Panc1 (cell line): Measurements from ENCODE around the gene ZFP90. TPM values are rescaled to one million over a fixed set of nuclear protein-coding genes. Genes with fewer than 3 reads are reported as not detected.

Experiments used
- ATAC-seq: fragments of 200-7000 bp; cut with Tn5 transposase; 2 replicates; pipeline ENCODE4 v1.9.1; 2020; ENCODE audit warnings: mild to moderate bottlenecking, moderate library complexity
- BruUV-seq: library from RNA; stranded (reverse); fragments of 400-500 nt; replicated peaks from 2 replicates; lab custom pipeline; 2021; lab: Mats Ljungman, UMichigan
- CTCF ChIA-PET: fragments of 300-600 bp; sonication (Branson Sonifier 250); formaldehyde crosslinking; loops from one replicate; lab custom pipeline; 2022; ENCODE audit warnings: antibody characterized with exemption; lab: Charles Lee
- POLR2A ChIA-PET: fragments of 300-600 bp; sonication (Branson Sonifier 250); formaldehyde crosslinking; loops from one replicate; lab custom pipeline; 2022; ENCODE audit warnings: antibody characterized with exemption; lab: Charles Lee
- DNase-seq: peaks from one replicate; pipeline ENCODE4 v3.0.0-alpha.2; 2010; ENCODE audit warnings: low read depth, low spot score
- H3K27ac ChIP-seq: 2 replicates; pipeline ENCODE4 v1.5.1; 2011; ENCODE audit warnings: mild to moderate bottlenecking, low read length, inconsistent platforms
- H3K27me3 ChIP-seq: fragments of 200-500 bp; sonication (Bioruptor generic); 2 replicates; pipeline ENCODE4 v1.6.0; 2014; ENCODE audit warnings: low read length, inconsistent platforms; ENCODE audit not compliant: control insufficient read depth, insufficient read depth
- H3K36me3 ChIP-seq: fragments of 200-500 bp; sonication (Bioruptor generic); 2 replicates; pipeline ENCODE4 v1.5.1; 2014; ENCODE audit warnings: inconsistent platforms, mild to moderate bottlenecking, low read length, moderate library complexity; ENCODE audit not compliant: control insufficient read depth, insufficient read depth
- H3K4me1 ChIP-seq: 2 replicates; pipeline ENCODE4 v1.5.1; 2011; ENCODE audit warnings: inconsistent platforms, mild to moderate bottlenecking, low read length, moderate library complexity; ENCODE audit not compliant: control insufficient read depth, insufficient read depth
- H3K4me3 ChIP-seq, 2 experiments: 2 replicates each; pipeline ENCODE4 v1.5.1; 2011 to 2012; ENCODE audit warnings: low read depth in 2 of 2, low read length in 2 of 2, mild to moderate bottlenecking in 2 of 2, inconsistent platforms in 1 of 2, moderate library complexity in 1 of 2
- H3K9me3 ChIP-seq: fragments of 200-500 bp; sonication (Bioruptor generic); 2 replicates; pipeline ENCODE4 v1.5.1; 2014; ENCODE audit warnings: low read depth, mild to moderate bottlenecking, inconsistent platforms, low read length, moderate library complexity; ENCODE audit not compliant: control insufficient read depth, insufficient read depth
- POLR2AphosphoS5 ChIP-seq: IDR thresholded peaks from 2 replicates; pipeline ENCODE4 v1.6.1; 2012; ENCODE audit warnings: mild to moderate bottlenecking, low read depth, low read length, moderate library complexity
- SIN3A ChIP-seq: IDR thresholded peaks from 2 replicates; pipeline ENCODE4 v1.6.1; 2012; ENCODE audit warnings: low read depth, mild to moderate bottlenecking, low read length, moderate library complexity, borderline replicate concordance; ENCODE audit not compliant: insufficient read depth
- TCF7L2 ChIP-seq: IDR thresholded peaks from 2 replicates; pipeline ENCODE4 v1.6.1; 2011; ENCODE audit warnings: mild to moderate bottlenecking, low read depth, low read length, inconsistent platforms
- in situ Hi-C: cut with HindIII; loops from 2 replicates; pipeline ENCODE4 v1.10.0; 2016; ENCODE audit warnings: low sequenced_read_pairs, low pct_unique_long_range_greater_than_20kb
- intact Hi-C: fragments of 100-400 bp; cut with micrococcal nuclease; formaldehyde crosslinking; loops from one replicate; pipeline ENCODE4 v1.10.0; 2022; ENCODE audit not compliant: unreplicated experiment
- total RNA-seq: library from RNA; stranded (reverse); gene quantifications from one replicate; pipeline ENCODE4 v1.2.1, GENCODE V29; 2021; ENCODE audit not compliant: unreplicated experiment
- TF ChIP-seq, protein P1 (sequence below): fragments of 450-650 bp; IDR thresholded peaks from 2 replicates; pipeline ENCODE4 v1.5.1; 2017; ENCODE audit warnings: mild to moderate bottlenecking
- TF ChIP-seq, protein P2 (sequence below), 2 experiments: IDR thresholded peaks; 2 replicates each; pipeline ENCODE4 v1.6.1; 2011 to 2012; ENCODE audit warnings: low read depth in 2 of 2, control low read depth in 1 of 2, low read length in 1 of 2, mild to moderate bottlenecking in 1 of 2, moderate library complexity in 1 of 2; ENCODE audit not compliant: insufficient read depth in 1 of 2

Gene ZFP90
- total RNA-seq, 1 experiment from 2014 or later, result 16.8 TPM

DNA sequence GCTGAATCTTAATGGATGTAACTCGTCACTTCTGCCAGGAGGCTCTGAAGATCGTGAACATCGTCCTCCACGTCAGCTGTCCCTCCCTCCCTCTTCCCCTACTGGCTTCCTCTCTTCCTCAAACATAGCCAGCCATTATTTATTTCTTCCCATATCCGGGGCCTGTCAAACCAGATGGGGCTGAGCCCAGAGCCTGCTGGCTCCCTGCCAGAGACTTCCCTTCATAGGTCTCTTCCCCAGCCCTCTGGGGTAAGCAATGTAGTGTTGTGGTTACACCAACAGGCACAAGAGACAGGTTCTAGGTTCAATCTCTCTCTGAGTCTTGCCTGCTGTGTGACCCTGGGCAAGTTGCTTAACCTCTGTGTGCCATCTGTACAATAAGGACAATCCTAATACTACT, 40.1 kb upstream of the ZFP90 start:
- POLR2A ChIA-PET, result no interaction called here
- Histone ChIP-seq H3K36me3 (no peaks in the 10 kb centered on the region), H3K9me3 (no peaks in the 10 kb centered on the region), H3K4me3 (no peak overlapping the region), H3K27me3 (no peaks in the 10 kb centered on the region), H3K4me1 (no peaks in the 10 kb centered on the region), H3K27ac (no peak overlapping the region)
- no peak for DNase-seq
- CTCF ChIA-PET, result no interaction called here
- in situ Hi-C loops, result no loop called here
- no peak for ATAC-seq
- intact Hi-C loops, result no loop called here
- no TSS peak for BruUV-seq
- TF ChIP-seq, protein P1, sequence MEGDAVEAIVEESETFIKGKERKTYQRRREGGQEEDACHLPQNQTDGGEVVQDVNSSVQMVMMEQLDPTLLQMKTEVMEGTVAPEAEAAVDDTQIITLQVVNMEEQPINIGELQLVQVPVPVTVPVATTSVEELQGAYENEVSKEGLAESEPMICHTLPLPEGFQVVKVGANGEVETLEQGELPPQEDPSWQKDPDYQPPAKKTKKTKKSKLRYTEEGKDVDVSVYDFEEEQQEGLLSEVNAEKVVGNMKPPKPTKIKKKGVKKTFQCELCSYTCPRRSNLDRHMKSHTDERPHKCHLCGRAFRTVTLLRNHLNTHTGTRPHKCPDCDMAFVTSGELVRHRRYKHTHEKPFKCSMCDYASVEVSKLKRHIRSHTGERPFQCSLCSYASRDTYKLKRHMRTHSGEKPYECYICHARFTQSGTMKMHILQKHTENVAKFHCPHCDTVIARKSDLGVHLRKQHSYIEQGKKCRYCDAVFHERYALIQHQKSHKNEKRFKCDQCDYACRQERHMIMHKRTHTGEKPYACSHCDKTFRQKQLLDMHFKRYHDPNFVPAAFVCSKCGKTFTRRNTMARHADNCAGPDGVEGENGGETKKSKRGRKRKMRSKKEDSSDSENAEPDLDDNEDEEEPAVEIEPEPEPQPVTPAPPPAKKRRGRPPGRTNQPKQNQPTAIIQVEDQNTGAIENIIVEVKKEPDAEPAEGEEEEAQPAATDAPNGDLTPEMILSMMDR, result no peak
- TF ChIP-seq TCF7L2 (no peak), POLR2AphosphoS5 (no peak), SIN3A (no peak)
- TF ChIP-seq, protein P2, sequence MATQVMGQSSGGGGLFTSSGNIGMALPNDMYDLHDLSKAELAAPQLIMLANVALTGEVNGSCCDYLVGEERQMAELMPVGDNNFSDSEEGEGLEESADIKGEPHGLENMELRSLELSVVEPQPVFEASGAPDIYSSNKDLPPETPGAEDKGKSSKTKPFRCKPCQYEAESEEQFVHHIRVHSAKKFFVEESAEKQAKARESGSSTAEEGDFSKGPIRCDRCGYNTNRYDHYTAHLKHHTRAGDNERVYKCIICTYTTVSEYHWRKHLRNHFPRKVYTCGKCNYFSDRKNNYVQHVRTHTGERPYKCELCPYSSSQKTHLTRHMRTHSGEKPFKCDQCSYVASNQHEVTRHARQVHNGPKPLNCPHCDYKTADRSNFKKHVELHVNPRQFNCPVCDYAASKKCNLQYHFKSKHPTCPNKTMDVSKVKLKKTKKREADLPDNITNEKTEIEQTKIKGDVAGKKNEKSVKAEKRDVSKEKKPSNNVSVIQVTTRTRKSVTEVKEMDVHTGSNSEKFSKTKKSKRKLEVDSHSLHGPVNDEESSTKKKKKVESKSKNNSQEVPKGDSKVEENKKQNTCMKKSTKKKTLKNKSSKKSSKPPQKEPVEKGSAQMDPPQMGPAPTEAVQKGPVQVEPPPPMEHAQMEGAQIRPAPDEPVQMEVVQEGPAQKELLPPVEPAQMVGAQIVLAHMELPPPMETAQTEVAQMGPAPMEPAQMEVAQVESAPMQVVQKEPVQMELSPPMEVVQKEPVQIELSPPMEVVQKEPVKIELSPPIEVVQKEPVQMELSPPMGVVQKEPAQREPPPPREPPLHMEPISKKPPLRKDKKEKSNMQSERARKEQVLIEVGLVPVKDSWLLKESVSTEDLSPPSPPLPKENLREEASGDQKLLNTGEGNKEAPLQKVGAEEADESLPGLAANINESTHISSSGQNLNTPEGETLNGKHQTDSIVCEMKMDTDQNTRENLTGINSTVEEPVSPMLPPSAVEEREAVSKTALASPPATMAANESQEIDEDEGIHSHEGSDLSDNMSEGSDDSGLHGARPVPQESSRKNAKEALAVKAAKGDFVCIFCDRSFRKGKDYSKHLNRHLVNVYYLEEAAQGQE (IDR thresholded peaks at IDR 0.05; ENCODE audit: insufficient read depth in 1 of 2, low read depth in 2 of 2, low read length in 1 of 2), result no peak

DNA sequence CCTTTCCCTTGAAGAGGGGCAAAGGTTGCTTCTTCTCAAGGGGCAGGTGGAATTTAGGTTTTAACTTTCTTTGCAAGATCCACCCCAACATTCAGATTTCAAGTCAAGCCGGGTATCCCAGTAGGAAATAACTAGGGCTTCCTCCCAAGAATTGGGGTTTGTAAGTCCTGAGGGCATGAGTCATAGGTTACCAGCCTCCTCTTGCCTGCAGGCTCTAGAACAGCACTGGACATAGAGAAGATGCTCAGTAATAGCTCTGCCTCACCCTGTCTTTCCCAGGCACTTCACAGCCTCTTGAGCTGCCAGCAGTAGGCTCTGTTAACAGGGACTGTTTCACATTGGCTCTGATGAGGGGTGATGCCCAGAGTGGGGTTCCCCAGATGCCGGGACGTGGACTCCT, 35.8 kb upstream of the ZFP90 start:
- no peak for TF ChIP-seq TCF7L2
- no peak for TF ChIP-seq POLR2AphosphoS5
- Histone ChIP-seq H3K27me3 (no peaks in the 10 kb centered on the region), H3K4me3 (no peak overlapping the region), H3K9me3 (no peaks in the 10 kb centered on the region), H3K4me1 (no peaks in the 10 kb centered on the region), H3K27ac (no peak overlapping the region), H3K36me3 (no peaks in the 10 kb centered on the region)
- CTCF ChIA-PET, result no interaction called here
- in situ Hi-C loops, result no loop called here
- DNase-seq, result no peak
- POLR2A ChIA-PET, result no interaction called here
- no peak for ATAC-seq
- BruUV-seq, result no TSS peak
- intact Hi-C loops, result loop anchor here (10.0 kb wide), 1 partner anchor 59 kb away; the partner anchor contains the start of gene SMPD3

DNA sequence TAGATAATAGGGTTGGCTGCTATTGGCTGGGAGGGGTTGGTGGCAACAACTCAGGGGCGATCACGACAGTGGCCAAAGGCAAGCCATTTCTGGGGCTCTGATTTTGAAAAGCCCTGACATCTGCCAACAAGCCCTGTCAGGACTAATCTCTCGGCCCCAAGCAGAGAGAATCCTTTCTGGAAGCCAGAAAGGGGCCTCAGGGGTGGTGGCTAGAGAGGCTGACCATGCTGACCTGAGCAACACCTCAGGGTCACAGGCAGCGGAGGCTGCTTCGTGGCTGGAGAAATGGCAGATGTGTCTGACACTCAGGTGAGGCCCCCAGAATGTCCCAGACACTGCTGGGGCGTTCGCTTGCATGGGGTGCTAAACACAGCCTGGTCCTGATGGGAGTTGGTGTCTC, 35.0 kb upstream of the ZFP90 start:
- ChIA-PET CTCF (interaction anchor here (0.6 kb wide), 1 partner anchor 109 kb away, joined by 3 read pairs; no protein-coding TSS in a partner anchor), POLR2A (no interaction called here)
- intact Hi-C loops, result loop anchor here (10.0 kb wide), 1 partner anchor 59 kb away; the partner anchor contains the start of gene SMPD3
- TF ChIP-seq TCF7L2 (no peak), POLR2AphosphoS5 (no peak), SIN3A (no peak)
- TF ChIP-seq, protein P2 (IDR thresholded peaks at IDR 0.05; ENCODE audit: insufficient read depth in 1 of 2, low read depth in 2 of 2, low read length in 1 of 2), result no peak
- TF ChIP-seq, protein P1, result no peak
- no peaks in the 10 kb centered on the region for H3K27me3 ChIP-seq
- no peak overlapping the region for H3K4me3 ChIP-seq
- no peaks in the 10 kb centered on the region for H3K9me3 ChIP-seq
- BruUV-seq, result no TSS peak
- H3K4me1 ChIP-seq, result no peaks in the 10 kb centered on the region
- DNase-seq (no peak), ATAC-seq (no peak)
- H3K36me3 ChIP-seq, result no peaks in the 10 kb centered on the region
- in situ Hi-C loops, result no loop called here
- H3K27ac ChIP-seq, result no peak overlapping the region
